Measurements from ENCODE around the gene MGLL.
A peak's percentile ranks its signal among the peaks of the same experiment; 100 is the strongest.

Gene MGLL

DNA sequence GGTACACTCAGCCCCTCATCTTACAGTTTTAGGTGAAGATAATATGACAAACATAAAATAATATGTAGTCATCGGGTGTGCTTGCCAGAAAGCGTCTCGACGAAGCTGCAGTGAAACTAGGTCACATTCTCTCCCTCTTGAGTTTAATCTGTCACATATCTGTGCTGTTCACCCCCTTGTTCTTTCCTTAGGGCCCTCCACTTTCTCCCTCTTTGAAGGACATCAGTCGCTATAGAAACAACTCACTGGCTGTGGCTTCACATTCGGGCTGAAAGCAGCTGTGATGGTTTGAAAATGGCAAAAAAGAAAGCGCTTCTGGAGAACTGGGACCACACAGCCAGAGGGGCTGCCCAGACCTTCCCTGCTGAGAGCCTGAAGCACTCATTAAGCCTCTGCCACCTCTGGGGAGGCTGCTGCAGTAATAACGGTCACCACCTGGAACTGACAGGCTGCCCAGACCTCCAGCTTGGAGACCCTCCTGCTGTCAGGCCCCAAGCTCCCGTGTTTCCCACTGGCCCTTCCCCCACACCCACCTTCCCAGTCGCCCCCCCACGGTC, 99.2 kb downstream of the MGLL start:
- H3K4me3 Mint-ChIP-seq, result no peak overlapping the region
- H3K9me3 Mint-ChIP-seq, result peaks cover 7% of the 10 kb centered on the region
- H3K27ac Mint-ChIP-seq, result peak overlapping the region; percentile 2 to 23 (median 22)
- TF ChIP-seq, protein P1, sequence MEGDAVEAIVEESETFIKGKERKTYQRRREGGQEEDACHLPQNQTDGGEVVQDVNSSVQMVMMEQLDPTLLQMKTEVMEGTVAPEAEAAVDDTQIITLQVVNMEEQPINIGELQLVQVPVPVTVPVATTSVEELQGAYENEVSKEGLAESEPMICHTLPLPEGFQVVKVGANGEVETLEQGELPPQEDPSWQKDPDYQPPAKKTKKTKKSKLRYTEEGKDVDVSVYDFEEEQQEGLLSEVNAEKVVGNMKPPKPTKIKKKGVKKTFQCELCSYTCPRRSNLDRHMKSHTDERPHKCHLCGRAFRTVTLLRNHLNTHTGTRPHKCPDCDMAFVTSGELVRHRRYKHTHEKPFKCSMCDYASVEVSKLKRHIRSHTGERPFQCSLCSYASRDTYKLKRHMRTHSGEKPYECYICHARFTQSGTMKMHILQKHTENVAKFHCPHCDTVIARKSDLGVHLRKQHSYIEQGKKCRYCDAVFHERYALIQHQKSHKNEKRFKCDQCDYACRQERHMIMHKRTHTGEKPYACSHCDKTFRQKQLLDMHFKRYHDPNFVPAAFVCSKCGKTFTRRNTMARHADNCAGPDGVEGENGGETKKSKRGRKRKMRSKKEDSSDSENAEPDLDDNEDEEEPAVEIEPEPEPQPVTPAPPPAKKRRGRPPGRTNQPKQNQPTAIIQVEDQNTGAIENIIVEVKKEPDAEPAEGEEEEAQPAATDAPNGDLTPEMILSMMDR (IDR thresholded peaks at IDR 0.05; ENCODE audit: unreplicated experiment in 3 of 3), result no peak
- peaks cover 53% of the 10 kb centered on the region for H3K4me1 Mint-ChIP-seq
- peaks cover 14% of the 10 kb centered on the region for H3K36me3 Mint-ChIP-seq (ENCODE audit: low read depth)
- H3K27me3 Mint-ChIP-seq (ENCODE audit: low read depth), result peaks cover 15% of the 10 kb centered on the region

DNA sequence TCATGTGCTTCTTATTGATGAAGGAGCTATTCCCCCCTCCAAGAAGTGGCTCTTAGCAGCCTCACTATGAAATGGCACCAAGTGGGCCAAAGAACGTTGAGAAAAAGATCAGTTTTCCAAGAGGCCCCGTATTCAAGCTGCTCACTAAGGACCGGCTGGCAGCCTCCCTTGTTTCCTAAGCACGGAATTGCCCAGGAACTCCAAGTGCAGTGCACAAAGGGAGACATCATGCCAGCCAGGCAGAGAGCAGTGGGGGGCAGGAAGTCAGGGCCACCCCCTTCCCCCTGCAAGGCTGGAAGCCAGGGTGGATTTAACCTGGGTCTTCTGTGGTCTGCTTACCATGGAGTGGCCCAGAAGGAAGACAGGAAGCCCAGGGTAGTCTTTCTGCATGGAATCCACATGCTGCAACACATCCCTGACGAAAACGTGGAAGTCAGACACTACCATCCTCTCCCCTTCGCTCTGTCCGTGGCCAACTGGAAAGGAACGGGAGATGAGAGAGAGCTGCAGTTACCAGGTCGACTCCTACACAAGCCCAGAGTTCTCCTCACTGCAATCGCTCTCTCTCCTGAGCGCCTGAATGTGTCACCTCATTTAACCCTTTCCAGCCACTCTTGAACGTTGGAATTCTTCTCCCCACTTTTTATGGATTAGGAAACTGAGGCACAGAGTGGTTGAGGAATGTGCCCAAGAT, 100.1 kb downstream of the MGLL start:
- no peak overlapping the region for H3K4me3 Mint-ChIP-seq
- TF ChIP-seq, protein P1 (IDR thresholded peaks at IDR 0.05; ENCODE audit: unreplicated experiment in 3 of 3), result no peak
- H3K27ac Mint-ChIP-seq, result peak overlapping the region in 1 of 3 experiments; percentile 24
- peaks cover 14% of the 10 kb centered on the region for H3K36me3 Mint-ChIP-seq (ENCODE audit: low read depth)
- H3K4me1 Mint-ChIP-seq, result peaks cover 58% of the 10 kb centered on the region
- peaks cover 7% of the 10 kb centered on the region for H3K9me3 Mint-ChIP-seq
- H3K27me3 Mint-ChIP-seq (ENCODE audit: low read depth), result peaks cover 19% of the 10 kb centered on the region

DNA sequence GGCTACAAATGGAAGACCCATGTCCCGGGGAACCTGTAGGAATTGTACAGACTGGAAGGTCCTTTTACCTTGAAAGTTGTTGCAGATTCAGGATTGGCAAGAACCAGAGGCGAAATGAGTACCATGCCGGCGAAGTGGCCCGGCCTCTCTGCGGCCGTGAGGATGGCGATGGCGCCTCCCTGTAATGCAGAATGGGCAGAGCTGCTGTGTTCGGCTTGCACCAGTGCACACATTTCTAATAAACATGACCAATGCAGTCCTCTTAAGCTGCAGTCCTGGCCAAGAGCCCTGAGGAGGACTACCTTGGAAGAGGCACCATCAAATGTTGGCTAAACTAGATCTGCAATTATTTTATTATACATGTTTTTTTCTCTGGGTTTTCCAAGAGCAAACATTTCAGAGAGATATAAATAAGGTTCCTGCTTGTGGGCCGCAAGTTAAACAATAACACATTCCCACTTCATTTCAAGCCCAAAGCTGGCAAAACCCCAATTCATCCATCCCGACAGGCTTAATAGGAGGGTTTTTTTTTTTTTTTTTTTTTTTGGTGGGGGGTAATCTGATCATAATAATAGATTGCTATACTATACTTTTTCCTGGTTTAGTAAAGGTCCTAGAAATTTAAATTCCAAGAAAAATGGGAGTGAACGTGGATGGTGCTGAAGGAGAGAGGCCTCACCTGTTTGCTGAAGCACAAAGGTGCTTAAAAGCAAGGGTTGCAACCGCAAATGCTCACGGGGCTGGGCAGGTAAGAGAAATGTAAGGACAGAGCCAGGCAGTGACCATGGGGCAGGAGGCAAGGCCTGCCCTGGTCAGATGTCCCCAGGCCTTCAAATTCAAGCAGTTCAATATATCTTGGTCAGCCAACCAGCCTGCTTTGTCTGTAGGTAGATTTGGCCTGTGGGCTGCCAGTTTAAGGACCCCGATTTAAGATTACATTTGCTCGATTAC, 101.1 kb downstream of the MGLL start:
- TF ChIP-seq, protein P1 (IDR thresholded peaks at IDR 0.05; ENCODE audit: unreplicated experiment in 3 of 3), result no peak
- H3K27ac Mint-ChIP-seq, result peak overlapping the region in 1 of 3 experiments; percentile 24
- H3K4me3 Mint-ChIP-seq, result no peak overlapping the region
- peaks cover 7% of the 10 kb centered on the region for H3K9me3 Mint-ChIP-seq
- H3K27me3 Mint-ChIP-seq (ENCODE audit: low read depth), result peaks cover 23% of the 10 kb centered on the region
- H3K36me3 Mint-ChIP-seq (ENCODE audit: low read depth), result peaks cover 10% of the 10 kb centered on the region
- H3K4me1 Mint-ChIP-seq, result peaks cover 62% of the 10 kb centered on the region

DNA sequence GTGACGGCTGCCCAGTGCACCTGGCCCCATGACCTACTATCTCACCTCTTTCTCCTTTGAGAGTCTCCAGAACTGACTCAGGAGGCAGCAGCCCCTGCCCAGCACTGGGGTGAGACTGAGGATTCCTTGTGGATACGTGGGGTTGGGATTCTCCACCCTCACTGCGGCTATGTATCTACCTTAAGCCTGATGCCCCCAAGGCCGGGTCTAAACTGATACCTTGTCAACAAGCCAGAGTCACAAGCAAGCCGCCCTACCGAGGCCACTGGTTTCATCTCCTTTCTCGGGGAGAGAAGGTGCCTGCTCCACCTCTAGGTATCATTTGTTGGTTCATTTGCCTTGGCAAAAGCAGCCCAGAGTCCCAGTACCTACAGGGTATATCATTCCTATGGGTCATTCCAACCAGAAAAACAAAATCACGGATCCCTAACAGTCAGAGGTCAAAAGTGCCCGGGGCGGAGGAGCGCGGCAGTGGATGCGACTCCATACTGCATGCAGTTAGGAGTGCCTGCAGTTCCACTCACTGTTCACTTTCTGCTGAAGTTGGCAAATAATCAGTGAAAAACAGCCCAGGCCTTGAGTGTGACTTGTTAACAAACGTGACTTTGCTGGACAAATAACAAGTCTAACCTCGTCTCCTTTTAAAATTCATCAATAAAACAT, 102.0 kb downstream of the MGLL start:
- Mint-ChIP-seq H3K27me3 (ENCODE audit: low read depth) (peaks cover 27% of the 10 kb centered on the region), H3K36me3 (ENCODE audit: low read depth) (peaks cover 7% of the 10 kb centered on the region), H3K4me1 (peaks cover 66% of the 10 kb centered on the region), H3K9me3 (peaks cover 4% of the 10 kb centered on the region), H3K27ac (no peak overlapping the region), H3K4me3 (no peak overlapping the region)
- TF ChIP-seq, protein P1 (IDR thresholded peaks at IDR 0.05; ENCODE audit: unreplicated experiment in 3 of 3), result no peak

DNA sequence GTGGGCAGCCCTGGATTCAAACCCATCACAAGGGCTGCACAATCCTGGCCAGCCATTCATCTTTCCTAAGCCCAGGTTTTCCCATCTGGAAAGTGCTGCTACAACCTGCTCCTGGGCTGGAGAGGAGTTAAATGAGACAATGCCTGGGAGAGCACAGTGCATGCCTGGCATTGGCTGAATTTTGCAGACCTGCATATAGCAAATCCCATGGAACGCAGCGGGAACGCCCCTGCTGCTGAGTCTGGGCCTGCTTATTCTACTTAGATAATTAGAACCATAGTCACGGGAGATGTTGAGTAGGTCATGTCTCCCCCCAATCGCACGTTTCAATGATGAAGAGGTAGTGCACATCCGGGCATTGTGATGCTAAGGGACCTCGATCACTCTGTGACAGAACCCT, 102.9 kb downstream of the MGLL start:
- Mint-ChIP-seq H3K9me3 (no peaks in the 10 kb centered on the region), H3K36me3 (ENCODE audit: low read depth) (no peaks in the 10 kb centered on the region), H3K27me3 (ENCODE audit: low read depth) (peaks cover 28% of the 10 kb centered on the region), H3K27ac (no peak overlapping the region), H3K4me3 (no peak overlapping the region), H3K4me1 (peaks cover 71% of the 10 kb centered on the region)
- TF ChIP-seq, protein P1 (IDR thresholded peaks at IDR 0.05; ENCODE audit: unreplicated experiment in 3 of 3), result no peak
